Aorta (tissue), 5 donors: Measurements from ENCODE around the gene ST3GAL2. TPM values are rescaled to one million over a fixed set of nuclear protein-coding genes. Genes with fewer than 3 reads are reported as not detected.
A peak's percentile ranks its signal among the peaks of the same experiment; 100 is the strongest.
"Not testable (repeated sequence)": the region's sequence is repeated elsewhere in the genome, so short reads cannot be mapped to it uniquely, and the experiment has no call there.

ENCODE experiments used
- ATAC-seq: fragments of 200-7000 bp; cut with Tn5 transposase; one replicate; pipeline ENCODE4 v1.9.1; 2022; ENCODE audit warnings: moderate library complexity; ENCODE audit not compliant: low FRiP score
- DNase-seq, 2 donors: peaks; one replicate each; pipeline ENCODE4 v3.0.0-alpha.2; 2020
- H3K27ac ChIP-seq, 2 donors: one replicate each; pipeline ENCODE4 v1.5.1; 2013; ENCODE audit warnings: low read length in 2 of 2, mild to moderate bottlenecking in 2 of 2, moderate library complexity in 2 of 2, control low read depth in 1 of 2, inconsistent platforms in 1 of 2, low read depth in 1 of 2
- H3K27me3 ChIP-seq, 2 donors: one replicate each; pipeline ENCODE4 v1.6.1; 2013; ENCODE audit warnings: control low read depth in 1 of 2, low read length in 1 of 2, mild to moderate bottlenecking in 1 of 2, moderate library complexity in 1 of 2; ENCODE audit not compliant: insufficient read depth in 2 of 2, control insufficient read depth in 1 of 2
- H3K36me3 ChIP-seq, 2 donors: one replicate each; pipeline ENCODE4 v1.6.1; 2013; ENCODE audit warnings: control low read depth in 1 of 2, low read length in 1 of 2, mild to moderate bottlenecking in 1 of 2; ENCODE audit not compliant: insufficient read depth in 2 of 2, control insufficient read depth in 1 of 2
- H3K4me1 ChIP-seq, 2 donors: one replicate each; pipeline ENCODE4 v1.6.1; 2013; ENCODE audit warnings: low read length in 2 of 2, control low read depth in 1 of 2, mild to moderate bottlenecking in 1 of 2, moderate library complexity in 1 of 2; ENCODE audit not compliant: insufficient read depth in 2 of 2, control insufficient read depth in 1 of 2
- H3K4me3 ChIP-seq, 2 donors: one replicate each; pipeline ENCODE4 v1.5.1; 2013; ENCODE audit warnings: low read length in 2 of 2, control low read depth in 1 of 2, mild to moderate bottlenecking in 1 of 2
- H3K9me3 ChIP-seq: one replicate; pipeline ENCODE4 v1.6.1; 2013; ENCODE audit warnings: mild to moderate bottlenecking, low read length; ENCODE audit not compliant: control insufficient read depth
- WGBS, 2 donors: extraction: QIAGEN DNeasy Blood & Tissue Kit; methylation state at CpG; one replicate each; pipeline ENCODE4 v1.1.7; 2013; 5-methylcytosine and 5-hydroxymethylcytosine counted together
- intact Hi-C, 2 donors: fragments of 100-400 bp; cut with DNase I; formaldehyde crosslinking; loops; one replicate each; pipeline versions ENCODE4 v1.14.2 to v1.15.0; 2022
- polyA plus RNA-seq, 2 donors: library from polyadenylated mRNA; stranded (reverse); fragments of 200-250 nt; gene quantifications; one replicate each; pipeline ENCODE4 v1.2.3, GENCODE V29; 2013
- total RNA-seq, 2 donors: library from RNA; stranded (reverse); fragmentation: NEBNext Ultra II Directional; extraction: Animal tissue kit (Norgen Biotek cat#: 25700); gene quantifications; one replicate each; pipeline ENCODE4 v1.2.1, GENCODE V29; 2021
- donor health status: healthy with polysubstance abuse.
- donor health status: Bipolar disorder and iron deficiency.
- donor health status: DM: no; HTN: no; CAD: no.
- donor health status: DM: no; HTN: no; CAD: no.
- donor health status: DM: yes; HTN: yes; CAD: no.

Gene ST3GAL2
- total and polyA plus RNA-seq, 4 donors: 4.1 to 39.5 (median 18.4) TPM

DNA sequence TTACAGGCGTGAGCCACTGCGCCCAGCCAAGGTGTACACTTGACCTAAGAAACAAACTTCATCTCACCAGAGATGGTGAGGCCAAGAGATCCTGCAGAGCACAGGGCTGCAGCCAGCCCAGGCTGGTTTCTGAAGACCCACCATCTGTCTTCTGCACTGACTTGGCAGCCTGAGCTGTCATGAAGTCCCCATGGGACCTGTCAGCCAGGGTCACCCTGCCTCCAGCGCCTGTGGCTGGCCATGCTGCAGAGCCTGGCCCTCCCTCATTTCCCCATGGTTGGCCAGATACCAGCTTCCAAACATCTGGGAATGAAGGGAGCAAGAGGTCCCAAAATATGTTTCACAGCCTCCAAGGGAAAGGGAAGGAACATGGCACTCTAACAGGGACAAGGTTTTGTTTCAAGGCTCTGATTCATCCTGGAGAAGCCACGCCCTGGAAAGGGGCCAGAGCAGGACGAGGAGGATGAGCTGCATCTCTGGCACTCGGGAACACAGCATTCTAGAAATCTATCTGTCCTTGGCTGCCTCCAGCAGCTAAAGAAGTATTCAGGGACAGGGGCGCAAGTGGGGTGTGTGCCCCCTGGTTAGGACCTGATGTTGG lies 46.9 kb downstream of the ST3GAL2 start:
- intact Hi-C loops: no loop called here
- Histone ChIP-seq H3K36me3 (no peaks in the 10 kb centered on the region), H3K4me3 (no peak overlapping the region), H3K9me3 (no peaks in the 10 kb centered on the region), H3K27me3 (no peaks in the 10 kb centered on the region), H3K4me1 (no peaks in the 10 kb centered on the region), H3K27ac (no peak overlapping the region)
- WGBS, 2 donors: 44 to 56% methylated on average over 7 of the region's 7 CpGs
- ATAC-seq: no peak
- peak; percentile 55 to 82 for DNase-seq

GRCh38 chr16:70391446-70391845 lies 47.5 kb downstream of the ST3GAL2 start:
- no peaks in the 10 kb centered on the region for H3K36me3 ChIP-seq
- 75 to 87% methylated on average over 3 of the region's 3 CpGs for WGBS, 2 donors
- DNase-seq: no peak
- intact Hi-C loops: no loop called here
- no peaks in the 10 kb centered on the region for H3K27me3 ChIP-seq
- H3K4me3 ChIP-seq: no peak overlapping the region
- no peaks in the 10 kb centered on the region for H3K9me3 ChIP-seq
- H3K4me1 ChIP-seq: no peaks in the 10 kb centered on the region
- ATAC-seq: no peak
- H3K27ac ChIP-seq: no peak overlapping the region

DNA sequence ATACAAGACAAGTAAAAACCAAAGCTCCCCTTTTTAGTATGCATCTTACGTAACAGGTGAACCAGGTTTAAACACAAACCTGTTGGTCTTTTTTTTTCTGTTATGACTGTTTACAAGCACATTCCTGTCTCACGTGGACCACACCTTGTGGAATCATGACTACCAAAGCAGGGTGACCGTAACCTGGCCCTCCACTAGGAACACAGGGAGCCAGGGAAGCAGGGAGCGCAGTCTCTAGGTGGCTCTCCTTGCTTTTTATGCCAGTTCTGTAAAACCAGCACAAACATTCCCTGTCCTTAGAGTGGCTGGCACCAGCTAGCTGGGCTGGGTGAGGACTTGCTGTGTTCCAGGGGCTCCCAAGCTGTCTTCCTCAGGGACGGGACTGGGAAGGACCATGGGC lies 48.1 kb downstream of the ST3GAL2 start:
- no peak overlapping the region for H3K4me3 ChIP-seq
- no peaks in the 10 kb centered on the region for H3K9me3 ChIP-seq
- no peaks in the 10 kb centered on the region for H3K27me3 ChIP-seq
- no peaks in the 10 kb centered on the region for H3K36me3 ChIP-seq
- ATAC-seq (no peak), DNase-seq (no peak)
- WGBS, 2 donors: 93 to 95% methylated on average over 5 of the region's 5 CpGs
- intact Hi-C loops: no loop called here
- H3K27ac ChIP-seq: no peak overlapping the region
- H3K4me1 ChIP-seq: no peaks in the 10 kb centered on the region

DNA sequence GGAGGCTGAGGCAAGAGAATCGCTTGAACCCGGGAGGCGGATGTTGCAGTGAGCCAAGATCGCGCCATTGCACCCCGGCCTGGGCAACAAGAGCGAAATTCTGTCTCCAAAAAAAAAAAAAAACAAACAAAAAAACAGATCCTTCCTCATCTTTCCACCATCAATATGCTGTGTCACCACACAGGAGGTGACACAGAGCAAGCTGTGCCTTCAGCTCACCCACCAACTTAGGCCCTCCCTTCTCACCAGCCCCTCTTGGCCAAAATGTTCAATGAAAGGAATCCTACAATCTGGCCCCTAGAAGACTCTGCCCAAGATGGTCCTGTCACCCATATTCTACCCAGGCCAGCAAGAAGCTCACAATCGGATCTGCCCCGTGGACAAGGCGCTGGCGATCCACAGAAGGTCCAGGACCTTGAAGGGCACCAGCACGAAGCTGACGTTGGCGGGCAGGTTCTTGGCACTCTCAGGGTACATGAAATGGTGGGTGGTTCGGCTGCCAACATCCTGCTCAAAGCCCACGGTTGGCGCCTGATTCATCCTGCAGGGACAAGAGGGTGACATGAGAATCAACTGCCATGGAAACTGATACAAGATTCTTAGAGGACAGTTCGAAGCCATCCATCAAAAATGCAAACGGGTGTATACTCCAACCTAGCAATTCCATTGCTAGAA lies 50.8 kb downstream of the ST3GAL2 start:
- Histone ChIP-seq H3K9me3 (no peaks in the 10 kb centered on the region), H3K4me1 (no peaks in the 10 kb centered on the region), H3K36me3 (no peaks in the 10 kb centered on the region), H3K27me3 (no peaks in the 10 kb centered on the region), H3K27ac (no peak overlapping the region), H3K4me3 (no peak overlapping the region)
- intact Hi-C loops: no loop called here
- ATAC-seq (no peak), DNase-seq (no peak)
- 90 to 91% methylated on average over 19 of the region's 19 CpGs for WGBS, 2 donors

GRCh38 chr16:70386289-70386986 lies 52.5 kb downstream of the ST3GAL2 start:
- H3K4me3 ChIP-seq, H3K4me1 ChIP-seq, intact Hi-C loops, H3K9me3 ChIP-seq, H3K27me3 ChIP-seq, ATAC-seq, DNase-seq, H3K36me3 ChIP-seq, H3K27ac ChIP-seq: not testable (repeated sequence)
- 94 to 95% methylated on average over 20 of the region's 20 CpGs for WGBS, 2 donors

GRCh38 chr16:70383421-70383960 lies 55.4 kb downstream of the ST3GAL2 start:
- Histone ChIP-seq H3K36me3 (no peaks in the 10 kb centered on the region), H3K27ac (no peak overlapping the region), H3K4me1 (no peaks in the 10 kb centered on the region), H3K4me3 (no peak overlapping the region), H3K27me3 (no peaks in the 10 kb centered on the region), H3K9me3 (no peaks in the 10 kb centered on the region)
- ATAC-seq (no peak), DNase-seq (no peak)
- 84 to 88% methylated on average over 6 of the region's 6 CpGs for WGBS, 2 donors
- intact Hi-C loops: loop anchor here (5.0 kb wide), 2 partner anchors 54 to 139 kb away; partner anchors contain the start of genes ST3GAL2 (in 2 of the 2), COG4 (in 1 of the 2) and SF3B3 (in 1 of the 2)

- no peaks in the 10 kb centered on the region for H3K36me3 ChIP-seq
- intact Hi-C loops: loop anchor here (5.0 kb wide), 2 partner anchors 56 to 141 kb away; partner anchors contain the start of genes ST3GAL2 (in 2 of the 2), COG4 (in 1 of the 2) and SF3B3 (in 1 of the 2)
- DNase-seq (no peak), ATAC-seq (no peak)
- peak overlapping the region; percentile 1 to 21 for H3K4me3 ChIP-seq
- 17 to 18% methylated on average over 45 to 47 of the region's 47 CpGs for WGBS, 2 donors
- H3K27me3 ChIP-seq: no peaks in the 10 kb centered on the region
- H3K4me1 ChIP-seq: no peaks in the 10 kb centered on the region
- H3K27ac ChIP-seq: peak overlapping the region in 1 of 2 donors; percentile 2
- H3K9me3 ChIP-seq: no peaks in the 10 kb centered on the region
These were observed 57.1 kb downstream of the ST3GAL2 start for GRCh38 chr16:70381604-70382342.

- 1% methylated on average over 51 to 52 of the region's 52 CpGs for WGBS, 2 donors
- ATAC-seq (peak; percentile 96), DNase-seq (peak; percentile 98)
- Histone ChIP-seq H3K36me3 (no peaks in the 10 kb centered on the region), H3K27me3 (no peaks in the 10 kb centered on the region), H3K9me3 (no peaks in the 10 kb centered on the region), H3K4me1 (no peaks in the 10 kb centered on the region), H3K27ac (peak overlapping the region in 1 of 2 donors; percentile 38), H3K4me3 (peak overlapping the region; percentile 43 to 76)
- intact Hi-C loops: loop anchor here (5.0 kb wide), 2 partner anchors 56 to 141 kb away; partner anchors contain the start of genes ST3GAL2 (in 2 of the 2), COG4 (in 1 of the 2) and SF3B3 (in 1 of the 2)
These were observed 57.8 kb downstream of the ST3GAL2 start for GRCh38 chr16:70380919-70381603.
